ENCODE measurements around the gene RPP40. TPM values are rescaled to one million over a fixed set of nuclear protein-coding genes. Genes with fewer than 3 reads are reported as not detected.

RPP40 gene
- total and polyA plus RNA-seq, 2 of the 13 experiments (the other 11 are each of a cell fraction or from before 2014, with no cell fraction given), result 18.0 to 41.2 TPM

GRCh38 chr6:5003604-5004372 is at the start of gene RPP40 (continued):
- TF ChIP-seq NCOA5 (CRISPR knock-in tag; IDR thresholded peaks at IDR 0.05), result no peak
- TF ChIP-seq KLF16 (CRISPR knock-in tag; IDR thresholded peaks at IDR 0.05), result peak in 1 of 2 experiments; percentile 98; a peak in 2 of 4 replicates
- TF ChIP-seq REXO4 (CRISPR knock-in tag; IDR thresholded peaks at IDR 0.05; ENCODE audit: borderline replicate concordance), result no peak
- peak; percentile 83 for TF ChIP-seq IRF2 (CRISPR knock-in tag; IDR thresholded peaks at IDR 0.05)
- TF ChIP-seq ZMAT5 (CRISPR knock-in tag; IDR thresholded peaks at IDR 0.05; ENCODE audit: borderline replicate concordance, low read depth), result no peak
- TF ChIP-seq ZNF354B (CRISPR knock-in tag; IDR thresholded peaks at IDR 0.05), result no peak
- peak; percentile 95 for TF ChIP-seq SNAPC4 (CRISPR knock-in tag; IDR thresholded peaks at IDR 0.05)
- TF ChIP-seq, protein P1, sequence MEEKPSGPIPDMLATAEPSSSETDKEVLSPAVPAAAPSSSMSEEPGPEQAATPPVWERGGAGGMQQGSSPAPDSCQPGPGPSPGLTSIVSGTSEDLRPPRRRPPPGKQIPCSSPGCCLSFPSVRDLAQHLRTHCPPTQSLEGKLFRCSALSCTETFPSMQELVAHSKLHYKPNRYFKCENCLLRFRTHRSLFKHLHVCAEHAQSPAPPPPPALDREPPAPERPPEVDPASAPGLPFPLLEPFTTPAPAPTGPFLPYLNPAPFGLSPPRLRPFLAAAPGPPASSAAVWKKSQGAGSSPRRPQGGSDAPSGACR (CRISPR knock-in tag; IDR thresholded peaks at IDR 0.05), result peak; percentile 91
- TF ChIP-seq EHMT2 (IDR thresholded peaks at IDR 0.05; ENCODE audit: borderline replicate concordance, low read depth, low read length), result no peak
- TF ChIP-seq POGZ (CRISPR knock-in tag; IDR thresholded peaks at IDR 0.05), result peak; percentile 67
- no peak for TF ChIP-seq ZBTB33 (CRISPR knock-in tag; IDR thresholded peaks at IDR 0.05)
- no peak for TF ChIP-seq RORA (CRISPR knock-in tag; IDR thresholded peaks at IDR 0.05)
- no peak for TF ChIP-seq ZNF496 (CRISPR knock-in tag; IDR thresholded peaks at IDR 0.05; ENCODE audit: insufficient replicate concordance)
- TF ChIP-seq GMEB1 (CRISPR knock-in tag; IDR thresholded peaks at IDR 0.05; ENCODE audit: borderline replicate concordance), result peak; percentile 93
- TF ChIP-seq TIGD3 (CRISPR knock-in tag; IDR thresholded peaks at IDR 0.05; ENCODE audit: borderline replicate concordance), result no peak
- TF ChIP-seq ZNF567 (CRISPR knock-in tag; IDR thresholded peaks at IDR 0.05; ENCODE audit: borderline replicate concordance), result peak; percentile 83; the same call in 1 of the 2 replicates
- no peak; the same call in 1 of the 2 replicates for TF ChIP-seq RARA (CRISPR knock-in tag; IDR thresholded peaks at IDR 0.05)
